ENCODE measurements around the gene ICAM5. TPM values are rescaled to one million over a fixed set of nuclear protein-coding genes. Genes with fewer than 3 reads are reported as not detected.

The ICAM5 gene
- total and polyA plus RNA-seq, 9 of the 15 experiments (the other 6 are each of a cell fraction or from before 2014, with no cell fraction given): 0.10 to 114 (median 13.7) TPM

DNA sequence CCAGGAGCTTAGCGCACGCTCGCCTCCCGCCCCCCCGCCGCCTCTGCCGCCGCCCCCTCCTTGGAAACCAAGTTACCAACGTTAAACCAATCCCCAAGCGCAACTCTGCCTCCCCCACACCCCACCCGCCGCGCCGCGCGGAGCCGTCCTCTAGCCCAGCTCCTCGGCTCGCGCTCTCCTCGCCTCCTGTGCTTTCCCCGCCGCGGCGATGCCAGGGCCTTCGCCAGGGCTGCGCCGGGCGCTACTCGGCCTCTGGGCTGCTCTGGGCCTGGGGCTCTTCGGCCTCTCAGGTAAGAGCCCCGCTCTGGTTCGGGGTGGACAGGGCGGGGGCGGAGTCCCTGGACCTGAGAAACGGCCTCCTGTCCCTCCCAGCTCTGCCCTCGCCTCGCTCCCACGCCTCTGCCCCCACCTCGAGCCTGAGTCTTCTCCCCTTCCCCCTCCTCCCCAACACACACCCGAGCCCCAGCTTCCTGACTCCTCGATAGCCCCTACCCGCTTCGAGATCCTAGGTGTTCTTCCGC lies at the start of gene ICAM5 (continued):
- 0 out of 2 replicates have a peak, but pooled peaks have one; percentile 22 for TF ChIP-seq CBX1 (IDR thresholded peaks at IDR 0.05; ENCODE audit: low read depth)
- TF ChIP-seq KDM2B (CRISPR knock-in tag; IDR thresholded peaks at IDR 0.05): peak; percentile 44; the same call in 1 of the 2 replicates
- peak; percentile 93 for TF ChIP-seq ZNF263 (CRISPR knock-in tag; IDR thresholded peaks at IDR 0.05; ENCODE audit: borderline replicate concordance)
- no peak for TF ChIP-seq BACH1 (tag; IDR thresholded peaks at IDR 0.05)
- no peak for TF ChIP-seq JUN (IDR thresholded peaks at IDR 0.05; ENCODE audit: borderline replicate concordance, low read depth, low read length)
- 0 out of 2 replicates have a peak, but pooled peaks have one; percentile 0 for TF ChIP-seq JUN (CRISPR knock-in tag; IDR thresholded peaks at IDR 0.05; ENCODE audit: borderline replicate concordance)
- TF ChIP-seq NBN (IDR thresholded peaks at IDR 0.05; ENCODE audit: low read depth): 0 out of 2 replicates have a peak, but pooled peaks have one; percentile 11
- TF ChIP-seq, protein P1, sequence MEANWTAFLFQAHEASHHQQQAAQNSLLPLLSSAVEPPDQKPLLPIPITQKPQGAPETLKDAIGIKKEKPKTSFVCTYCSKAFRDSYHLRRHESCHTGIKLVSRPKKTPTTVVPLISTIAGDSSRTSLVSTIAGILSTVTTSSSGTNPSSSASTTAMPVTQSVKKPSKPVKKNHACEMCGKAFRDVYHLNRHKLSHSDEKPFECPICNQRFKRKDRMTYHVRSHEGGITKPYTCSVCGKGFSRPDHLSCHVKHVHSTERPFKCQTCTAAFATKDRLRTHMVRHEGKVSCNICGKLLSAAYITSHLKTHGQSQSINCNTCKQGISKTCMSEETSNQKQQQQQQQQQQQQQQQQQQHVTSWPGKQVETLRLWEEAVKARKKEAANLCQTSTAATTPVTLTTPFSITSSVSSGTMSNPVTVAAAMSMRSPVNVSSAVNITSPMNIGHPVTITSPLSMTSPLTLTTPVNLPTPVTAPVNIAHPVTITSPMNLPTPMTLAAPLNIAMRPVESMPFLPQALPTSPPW (CRISPR knock-in tag; IDR thresholded peaks at IDR 0.05): peak; percentile 93
- 0 out of 4 replicates have a peak, but pooled peaks of 1 of the 2 experiments have one; percentile 44 for TF ChIP-seq TBL1XR1 (IDR thresholded peaks at IDR 0.05; ENCODE audit: low read length in 2 of 2)
- TF ChIP-seq POLR2A (conservative IDR thresholded peaks at IDR 0.05): peak; percentile 56; the same call in 1 of the 2 replicates
- TF ChIP-seq, protein P2, sequence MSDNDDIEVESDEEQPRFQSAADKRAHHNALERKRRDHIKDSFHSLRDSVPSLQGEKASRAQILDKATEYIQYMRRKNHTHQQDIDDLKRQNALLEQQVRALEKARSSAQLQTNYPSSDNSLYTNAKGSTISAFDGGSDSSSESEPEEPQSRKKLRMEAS (CRISPR knock-in tag; IDR thresholded peaks at IDR 0.05): no peak
- 0 out of 2 replicates have a peak, but pooled peaks have one; percentile 30 for TF ChIP-seq ZNF57 (CRISPR knock-in tag; IDR thresholded peaks at IDR 0.05)
- TF ChIP-seq CXXC5 (CRISPR knock-in tag; IDR thresholded peaks at IDR 0.05): peak; percentile 10; the same call in 1 of the 2 replicates
- TF ChIP-seq NCOR1 (IDR thresholded peaks at IDR 0.05): no peak
- TF ChIP-seq CTBP1 (IDR thresholded peaks at IDR 0.05; ENCODE audit: borderline replicate concordance): peak; percentile 47; the same call in 1 of the 2 replicates
- peak; percentile 70; the same call in 1 of the 2 replicates for TF ChIP-seq GABPB1 (CRISPR knock-in tag; IDR thresholded peaks at IDR 0.05)
- TF ChIP-seq BRD4 (IDR thresholded peaks at IDR 0.05): no peak
- TF ChIP-seq, protein P3, sequence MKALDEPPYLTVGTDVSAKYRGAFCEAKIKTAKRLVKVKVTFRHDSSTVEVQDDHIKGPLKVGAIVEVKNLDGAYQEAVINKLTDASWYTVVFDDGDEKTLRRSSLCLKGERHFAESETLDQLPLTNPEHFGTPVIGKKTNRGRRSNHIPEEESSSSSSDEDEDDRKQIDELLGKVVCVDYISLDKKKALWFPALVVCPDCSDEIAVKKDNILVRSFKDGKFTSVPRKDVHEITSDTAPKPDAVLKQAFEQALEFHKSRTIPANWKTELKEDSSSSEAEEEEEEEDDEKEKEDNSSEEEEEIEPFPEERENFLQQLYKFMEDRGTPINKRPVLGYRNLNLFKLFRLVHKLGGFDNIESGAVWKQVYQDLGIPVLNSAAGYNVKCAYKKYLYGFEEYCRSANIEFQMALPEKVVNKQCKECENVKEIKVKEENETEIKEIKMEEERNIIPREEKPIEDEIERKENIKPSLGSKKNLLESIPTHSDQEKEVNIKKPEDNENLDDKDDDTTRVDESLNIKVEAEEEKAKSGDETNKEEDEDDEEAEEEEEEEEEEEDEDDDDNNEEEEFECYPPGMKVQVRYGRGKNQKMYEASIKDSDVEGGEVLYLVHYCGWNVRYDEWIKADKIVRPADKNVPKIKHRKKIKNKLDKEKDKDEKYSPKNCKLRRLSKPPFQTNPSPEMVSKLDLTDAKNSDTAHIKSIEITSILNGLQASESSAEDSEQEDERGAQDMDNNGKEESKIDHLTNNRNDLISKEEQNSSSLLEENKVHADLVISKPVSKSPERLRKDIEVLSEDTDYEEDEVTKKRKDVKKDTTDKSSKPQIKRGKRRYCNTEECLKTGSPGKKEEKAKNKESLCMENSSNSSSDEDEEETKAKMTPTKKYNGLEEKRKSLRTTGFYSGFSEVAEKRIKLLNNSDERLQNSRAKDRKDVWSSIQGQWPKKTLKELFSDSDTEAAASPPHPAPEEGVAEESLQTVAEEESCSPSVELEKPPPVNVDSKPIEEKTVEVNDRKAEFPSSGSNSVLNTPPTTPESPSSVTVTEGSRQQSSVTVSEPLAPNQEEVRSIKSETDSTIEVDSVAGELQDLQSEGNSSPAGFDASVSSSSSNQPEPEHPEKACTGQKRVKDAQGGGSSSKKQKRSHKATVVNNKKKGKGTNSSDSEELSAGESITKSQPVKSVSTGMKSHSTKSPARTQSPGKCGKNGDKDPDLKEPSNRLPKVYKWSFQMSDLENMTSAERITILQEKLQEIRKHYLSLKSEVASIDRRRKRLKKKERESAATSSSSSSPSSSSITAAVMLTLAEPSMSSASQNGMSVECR (CRISPR knock-in tag; IDR thresholded peaks at IDR 0.05): peak; percentile 58; the same call in 1 of the 2 replicates
- TF ChIP-seq TAF1 (IDR thresholded peaks at IDR 0.05; ENCODE audit: control insufficient read depth, extremely low read depth, insufficient read depth, low read length, severe bottlenecking): peak; percentile 56

Measured in K562 (cell line).